GM19455 (cell line): ENCODE measurements around the gene MYO1F.
"Not testable (repeated sequence)": the region's sequence is repeated elsewhere in the genome, so short reads cannot be mapped to it uniquely, and the experiment has no call there.

Source experiments
- ATAC-seq: cut with Tn5 transposase; IDR thresholded peaks from one replicate; pipeline ENCODE4 v1.9.1; 2021; ENCODE audit not compliant: unreplicated experiment

Gene MYO1F

GRCh38 chr19:8567522-8568172 lies 9.6 kb downstream of the MYO1F start:
- no peak for ATAC-seq

GRCh38 chr19:8566855-8567254 lies 10.4 kb downstream of the MYO1F start:
- no peak for ATAC-seq

GRCh38 chr19:8564866-8565265 lies 12.4 kb downstream of the MYO1F start:
- ATAC-seq: not testable (repeated sequence)

GRCh38 chr19:8561075-8561764 lies 16.0 kb downstream of the MYO1F start:
- ATAC-seq: no peak

- ATAC-seq: no peak
Observed at GRCh38 chr19:8558325-8558724, 18.9 kb downstream of the MYO1F start.

GRCh38 chr19:8557642-8558238 lies 19.5 kb downstream of the MYO1F start:
- no peak for ATAC-seq

GRCh38 chr19:8553729-8554128 lies 23.5 kb downstream of the MYO1F start:
- ATAC-seq: not testable (repeated sequence)

GRCh38 chr19:8552810-8553209 lies 24.4 kb downstream of the MYO1F start:
- no peak for ATAC-seq

- no peak for ATAC-seq
Observed at GRCh38 chr19:8550070-8550469, 27.2 kb downstream of the MYO1F start.

- ATAC-seq: no peak
Observed at GRCh38 chr19:8545743-8546142, 31.5 kb downstream of the MYO1F start.

GRCh38 chr19:8544168-8544567 lies 33.1 kb downstream of the MYO1F start:
- no peak for ATAC-seq

GRCh38 chr19:8539621-8540149 lies 37.6 kb downstream of the MYO1F start:
- ATAC-seq: no peak

- ATAC-seq: no peak
Observed at GRCh38 chr19:8537099-8537498, 40.1 kb downstream of the MYO1F start.

- ATAC-seq: no peak
Observed at GRCh38 chr19:8536282-8536681, 41.0 kb downstream of the MYO1F start.

GRCh38 chr19:8532225-8532624 lies 45.0 kb downstream of the MYO1F start:
- no peak for ATAC-seq

GRCh38 chr19:8531470-8531869 lies 45.8 kb downstream of the MYO1F start:
- no peak for ATAC-seq

GRCh38 chr19:8530061-8530679 lies 47.1 kb downstream of the MYO1F start:
- no peak for ATAC-seq

GRCh38 chr19:8529369-8530006 lies 47.8 kb downstream of the MYO1F start:
- no peak for ATAC-seq

GRCh38 chr19:8528500-8528899 lies 48.7 kb downstream of the MYO1F start:
- no peak for ATAC-seq

GRCh38 chr19:8526345-8527091 lies 50.7 kb downstream of the MYO1F start:
- ATAC-seq: no peak

- no peak for ATAC-seq
Observed at GRCh38 chr19:8525401-8525684, 51.9 kb downstream of the MYO1F start.
